IPS-18a (cell line): ENCODE data around the gene PSMD13.

ENCODE experiments used
- H3K27ac ChIP-seq: one replicate; pipeline ENCODE4 v1.5.1; 2013; ENCODE audit warnings: low read length
- H3K27me3 ChIP-seq: one replicate; pipeline ENCODE4 v1.6.1; 2013; ENCODE audit warnings: mild to moderate bottlenecking, low read length; ENCODE audit not compliant: control insufficient read depth, insufficient read depth
- H3K36me3 ChIP-seq: one replicate; pipeline ENCODE4 v1.6.1; 2013; ENCODE audit warnings: low read depth, low read length; ENCODE audit not compliant: control insufficient read depth
- H3K4me1 ChIP-seq: one replicate; pipeline ENCODE4 v1.6.1; 2013; ENCODE audit warnings: low read depth, low read length; ENCODE audit not compliant: control insufficient read depth
- H3K4me3 ChIP-seq: one replicate; pipeline ENCODE4 v1.5.1; 2013; ENCODE audit warnings: low read length
- H3K9ac ChIP-seq: one replicate; pipeline ENCODE4 v1.6.1; 2013; ENCODE audit warnings: mild to moderate bottlenecking, low read length, moderate library complexity
- H3K9me3 ChIP-seq: one replicate; pipeline ENCODE4 v1.6.1; 2013; ENCODE audit warnings: low read depth, low read length; ENCODE audit not compliant: control insufficient read depth

The PSMD13 gene

GRCh38 chr11:297051-297585 lies 60.3 kb downstream of the PSMD13 start:
- H3K4me1 ChIP-seq = peaks cover 10% of the 10 kb centered on the region
- H3K4me3 ChIP-seq = no peak overlapping the region
- H3K27ac ChIP-seq = no peak overlapping the region
- H3K9ac ChIP-seq = no peak overlapping the region
- H3K27me3 ChIP-seq = no peaks in the 10 kb centered on the region
- H3K36me3 ChIP-seq = peaks cover 17% of the 10 kb centered on the region
- no peaks in the 10 kb centered on the region for H3K9me3 ChIP-seq

GRCh38 chr11:297586-298405 lies 61.0 kb downstream of the PSMD13 start:
- Histone ChIP-seq H3K4me1 (peaks cover 10% of the 10 kb centered on the region), H3K36me3 (peaks cover 11% of the 10 kb centered on the region), H3K9ac (no peak overlapping the region), H3K27ac (no peak overlapping the region), H3K9me3 (no peaks in the 10 kb centered on the region), H3K27me3 (no peaks in the 10 kb centered on the region), H3K4me3 (no peak overlapping the region)

GRCh38 chr11:298406-299065 lies 61.8 kb downstream of the PSMD13 start:
- Histone ChIP-seq H3K27ac (no peak overlapping the region), H3K4me3 (no peak overlapping the region), H3K9ac (no peak overlapping the region), H3K9me3 (no peaks in the 10 kb centered on the region), H3K4me1 (peaks cover 10% of the 10 kb centered on the region), H3K36me3 (peaks cover 5% of the 10 kb centered on the region), H3K27me3 (no peaks in the 10 kb centered on the region)

- no peak within 1 kb of the TSS for H3K27ac ChIP-seq
- no peaks in the 10 kb centered on the region for H3K9me3 ChIP-seq
- H3K4me3 ChIP-seq = no peak within 1 kb of the TSS
- H3K9ac ChIP-seq = no peak within 1 kb of the TSS
- H3K27me3 ChIP-seq = no peaks in the 10 kb centered on the region
- peaks cover 5% of the 10 kb centered on the region for H3K36me3 ChIP-seq
- peaks cover 10% of the 10 kb centered on the region for H3K4me1 ChIP-seq
Observed at GRCh38 chr11:299081-299891, 62.5 kb downstream of the PSMD13 start, which contains the start of gene IFITM5. Gene IFITM5, minus strand, starts transcription at chr11:299526. Its CDS starts 36 bp downstream, at chr11:299490.

- H3K4me1 ChIP-seq = peaks cover 11% of the 10 kb centered on the region
- H3K4me3 ChIP-seq = no peak overlapping the region
- H3K27ac ChIP-seq = no peak overlapping the region
- H3K9ac ChIP-seq = no peak overlapping the region
- no peaks in the 10 kb centered on the region for H3K36me3 ChIP-seq
- H3K9me3 ChIP-seq = no peaks in the 10 kb centered on the region
- H3K27me3 ChIP-seq = no peaks in the 10 kb centered on the region
Observed at GRCh38 chr11:299951-300735, 63.4 kb downstream of the PSMD13 start.
